ENCODE measurements around the gene FAM241B.

The FAM241B gene

GRCh38 chr10:69629897-69630650, at the start of gene FAM241B:
Gene FAM241B, plus strand, starts transcription at chr10:69630247. Its CDS starts 1,497 bp downstream, at chr10:69631744.
- no peak for DNase-seq

- DNase-seq = no peak
These were observed 49.6 kb upstream of the FAM241B start for GRCh38 chr10:69580435-69580834.

GRCh38 chr10:69583106-69583505, 46.9 kb upstream of the FAM241B start:
- DNase-seq = no peak

GRCh38 chr10:69584624-69585023, 45.4 kb upstream of the FAM241B start:
- no peak for DNase-seq

- no peak for DNase-seq
These were observed 41.7 kb upstream of the FAM241B start for GRCh38 chr10:69588358-69588757.

- no peak for DNase-seq
These were observed 29.2 kb upstream of the FAM241B start for GRCh38 chr10:69600761-69601330.

GRCh38 chr10:69609077-69609476, 21.0 kb upstream of the FAM241B start:
- no peak for DNase-seq

GRCh38 chr10:69612760-69613159, 17.3 kb upstream of the FAM241B start:
- DNase-seq = no peak

GRCh38 chr10:69614130-69614529, 15.9 kb upstream of the FAM241B start:
- no peak for DNase-seq

GRCh38 chr10:69616358-69616757, 13.7 kb upstream of the FAM241B start:
- DNase-seq = no peak

GRCh38 chr10:69618746-69619145, 11.3 kb upstream of the FAM241B start:
- DNase-seq = no peak

- DNase-seq = no peak
These were observed 10.4 kb upstream of the FAM241B start for GRCh38 chr10:69619626-69620025.

- DNase-seq = no peak
These were observed 9.4 kb upstream of the FAM241B start for GRCh38 chr10:69620625-69621024.

- DNase-seq = no peak
These were observed 5.7 kb upstream of the FAM241B start for GRCh38 chr10:69624245-69624786.

- DNase-seq = no peak
These were observed 3.2 kb upstream of the FAM241B start for GRCh38 chr10:69626826-69627225.

- DNase-seq = no peak
These were observed 1.2 kb upstream of the FAM241B start for GRCh38 chr10:69628891-69629290.

GRCh38 chr10:69629519-69629896, 539 bp upstream of the FAM241B start:
- no peak for DNase-seq

- DNase-seq = no peak
These were observed 779 bp downstream of the FAM241B start for GRCh38 chr10:69630651-69631400.

- no peak for DNase-seq
These were observed 1.5 kb downstream of the FAM241B start for GRCh38 chr10:69631566-69631965.

- no peak for DNase-seq
These were observed 2.6 kb downstream of the FAM241B start for GRCh38 chr10:69632516-69633199.

GRCh38 chr10:69633673-69634635, 3.9 kb downstream of the FAM241B start:
- no peak for DNase-seq
